HCT116 (cell line): ENCODE measurements around the gene DOLPP1. TPM values are rescaled to one million over a fixed set of nuclear protein-coding genes. Genes with fewer than 3 reads are reported as not detected.

Experiments
- ATAC-seq: fragments of 200-7000 bp; cut with Tn5 transposase; 2 replicates; pipeline ENCODE4 v1.9.1; 2020; ENCODE audit warnings: mild to moderate bottlenecking, moderate library complexity
- BruUV-seq: library from RNA; stranded (reverse); fragments of 400-500 nt; replicated peaks from 2 replicates; lab custom pipeline; 2021; lab: Mats Ljungman, UMichigan
- CTCF ChIA-PET: fragments of 300-600 bp; sonication (Branson Sonifier 250); formaldehyde crosslinking; loops from one replicate; lab custom pipeline; 2021; ENCODE audit warnings: antibody characterized with exemption; lab: Charles Lee
- POLR2A ChIA-PET: fragments of 300-600, 350-600 bp; sonication (Branson Sonifier 250); formaldehyde crosslinking; loops from one replicate; lab custom pipeline; 2021; ENCODE audit warnings: antibody characterized with exemption; lab: Charles Lee
- RAD21 ChIA-PET, 2 experiments: fragments of 300-600 bp; sonication (Branson Sonifier 250); formaldehyde crosslinking; loops; one replicate each; lab custom pipeline; 2023; ENCODE audit warnings: low total read pairs in 2 of 2; ENCODE audit not compliant: uncharacterized antibody in 2 of 2, unreplicated experiment in 2 of 2, low non-redundant PET in 1 of 2; lab: Charles Lee
- DNase-seq: peaks from one replicate; pipeline ENCODE4 v3.0.0-alpha.2; 2010; ENCODE audit warnings: low read depth, low spot score
- H2AFZ ChIP-seq: fragments of 200-600 bp; shearing (Covaris generic), sonication (generic); 2 replicates; pipeline ENCODE4 v1.6.1; 2017; ENCODE audit warnings: low read depth, mixed run types, mixed read lengths, antibody characterized with exemption, low read length; ENCODE audit not compliant: poor library complexity, severe bottlenecking
- H3K27ac ChIP-seq: 2 replicates; pipeline ENCODE4 v1.5.1; 2012; ENCODE audit warnings: low read depth, low read length
- H3K27me3 ChIP-seq: fragments of 200-600 bp; sonication (generic); 2 replicates; pipeline ENCODE4 v1.6.1; 2016; ENCODE audit warnings: mixed run types, low read length, mixed read lengths; ENCODE audit not compliant: insufficient read depth
- H3K36me3 ChIP-seq, 2 experiments: fragments of 200-500 bp in 1 of 2; fragments of 200-600 bp in 1 of 2; sonication (Bioruptor generic) in 1 of 2; sonication (generic) in 1 of 2; 2 replicates each; pipeline versions ENCODE4 v1.5.1 to v1.6.1; 2014 to 2016; ENCODE audit warnings: low read length in 2 of 2, inconsistent platforms in 1 of 2, mixed read lengths in 1 of 2, mixed run types in 1 of 2; ENCODE audit not compliant: insufficient read depth in 2 of 2, control insufficient read depth in 1 of 2
- H3K4me1 ChIP-seq, 2 experiments: fragments of 200-600 bp in 1 of 2; sonication (generic) in 1 of 2; 2 replicates each; pipeline versions ENCODE4 v1.5.1 to v1.6.1; 2012 to 2017; ENCODE audit warnings: low read length in 2 of 2, inconsistent platforms in 1 of 2, mild to moderate bottlenecking in 1 of 2, mixed read lengths in 1 of 2, mixed run types in 1 of 2, moderate library complexity in 1 of 2; ENCODE audit not compliant: insufficient read depth in 2 of 2, control insufficient read depth in 1 of 2
- H3K4me2 ChIP-seq: fragments of 200-600 bp; sonication (generic); 2 replicates; pipeline ENCODE4 v1.6.1; 2017; ENCODE audit warnings: mixed run types, low read length, mixed read lengths
- H3K4me3 ChIP-seq, 2 experiments: fragments of 200-600 bp in 1 of 2; sonication (generic) in 1 of 2; replicated peaks in 1 of 2; 2 replicates each; pipeline ENCODE4 v1.5.1; 2011 to 2016; ENCODE audit warnings: low read length in 2 of 2, control low read depth in 1 of 2, low read depth in 1 of 2, mild to moderate bottlenecking in 1 of 2, mixed read lengths in 1 of 2, mixed run types in 1 of 2
- H3K79me2 ChIP-seq: fragments of 200-600 bp; sonication (generic); 2 replicates; pipeline ENCODE4 v1.6.1; 2017; ENCODE audit warnings: mild to moderate bottlenecking, mixed run types, low read length, moderate library complexity, mixed read lengths; ENCODE audit not compliant: insufficient read depth
- H3K9ac ChIP-seq: fragments of 200-600 bp; sonication (generic); 2 replicates; pipeline ENCODE4 v1.6.1; 2016; ENCODE audit warnings: low read length, mixed read lengths
- H3K9me2 ChIP-seq: fragments of 200-600 bp; sonication (generic), shearing (Covaris generic); 2 replicates; pipeline ENCODE4 v1.6.1; 2017; ENCODE audit warnings: mixed run types, mild to moderate bottlenecking, moderate library complexity; ENCODE audit not compliant: insufficient read depth
- H3K9me3 ChIP-seq, 2 experiments: fragments of 200-500 bp in 1 of 2; fragments of 200-600 bp in 1 of 2; sonication (Bioruptor generic) in 1 of 2; sonication (generic) in 1 of 2; 2 replicates each; pipeline ENCODE4 v1.6.1; 2014 to 2017; ENCODE audit warnings: low read length in 2 of 2, mixed read lengths in 2 of 2, inconsistent platforms in 1 of 2, low read depth in 1 of 2, mild to moderate bottlenecking in 1 of 2, mixed run types in 1 of 2, moderate library complexity in 1 of 2; ENCODE audit not compliant: control insufficient read depth in 1 of 2, insufficient read depth in 1 of 2
- H4K20me1 ChIP-seq: fragments of 200-600 bp; sonication (generic), shearing (Covaris generic); 2 replicates; pipeline ENCODE4 v1.6.1; 2017; ENCODE audit warnings: mixed run types, mild to moderate bottlenecking, moderate library complexity; ENCODE audit not compliant: insufficient read depth
- CBX3 ChIP-seq: IDR thresholded peaks from 2 replicates; pipeline ENCODE4 v1.6.1; 2012; ENCODE audit warnings: low read depth
- CEBPB ChIP-seq: IDR thresholded peaks from 2 replicates; pipeline ENCODE4 v1.6.1; 2012; ENCODE audit warnings: low read depth
- CTCF ChIP-seq, 3 experiments: fragments of 200-600 bp in 1 of 3; sonication (generic) in 1 of 3; IDR thresholded peaks in 2 of 3; conservative IDR thresholded peaks in 1 of 3; 2 replicates each; pipeline ENCODE4 v1.5.1; 2012 to 2017; ENCODE audit warnings: low read depth in 2 of 3, low read length in 2 of 3, antibody characterized with exemption in 1 of 3, borderline replicate concordance in 1 of 3, control low read depth in 1 of 3, mild to moderate bottlenecking in 1 of 3, mixed read lengths in 1 of 3, mixed run types in 1 of 3, moderate library complexity in 1 of 3; ENCODE audit not compliant: insufficient read depth in 1 of 3
- ELF1 ChIP-seq: IDR thresholded peaks from 2 replicates; pipeline ENCODE4 v1.6.1; 2012; ENCODE audit warnings: low read depth, borderline replicate concordance
- EZH2 ChIP-seq: fragments of 200-600 bp; sonication (generic); IDR thresholded peaks from 2 replicates; pipeline ENCODE4 v1.6.1; 2017; ENCODE audit warnings: antibody characterized with exemption, mixed run types
- FOSL1 ChIP-seq: IDR thresholded peaks from 2 replicates; pipeline ENCODE4 v1.6.1; 2012; ENCODE audit warnings: low read depth
- POLR2AphosphoS5 ChIP-seq: IDR thresholded peaks from 2 replicates; pipeline ENCODE4 v1.6.1; 2011; ENCODE audit warnings: mild to moderate bottlenecking, low read depth, low read length, moderate library complexity
- RAD21 ChIP-seq: IDR thresholded peaks from 2 replicates; pipeline ENCODE4 v1.6.1; 2012; ENCODE audit warnings: low read depth, mild to moderate bottlenecking
- SIN3A ChIP-seq: IDR thresholded peaks from 2 replicates; pipeline ENCODE4 v1.6.1; 2012; ENCODE audit warnings: low read depth
- SP1 ChIP-seq: IDR thresholded peaks from 2 replicates; pipeline ENCODE4 v1.6.1; 2012; ENCODE audit warnings: low read depth
- TCF7L2 ChIP-seq: IDR thresholded peaks from 2 replicates; pipeline ENCODE4 v1.7.0; 2011; ENCODE audit warnings: borderline replicate concordance, inconsistent platforms; ENCODE audit not compliant: insufficient read depth, insufficient read length; ENCODE audit errors: extremely low read depth
- ZFX ChIP-seq: fragments of 450-650 bp; IDR thresholded peaks from 2 replicates; pipeline ENCODE4 v1.6.1; 2017
- ZNF274 ChIP-seq: fragments of 200-500 bp; sonication (Bioruptor generic); IDR thresholded peaks from 2 replicates; pipeline ENCODE4 v1.6.1; 2014; ENCODE audit warnings: mild to moderate bottlenecking, low read depth, low read length, inconsistent platforms
- intact Hi-C: fragments of 100-400 bp; cut with micrococcal nuclease; formaldehyde crosslinking; loops from 2 replicates; pipeline ENCODE4 v1.10.0; 2022
- total RNA-seq: library from RNA; stranded (reverse); gene quantifications from one replicate; pipeline ENCODE4 v1.2.1, GENCODE V29; 2021; ENCODE audit not compliant: unreplicated experiment
- TF ChIP-seq, protein P1 (sequence below): IDR thresholded peaks from 2 replicates; pipeline ENCODE4 v1.6.1; 2011; ENCODE audit warnings: mild to moderate bottlenecking, low read length, moderate library complexity; ENCODE audit not compliant: insufficient replicate concordance; ENCODE audit errors: extremely low read depth
- TF ChIP-seq, protein P2 (sequence below): IDR thresholded peaks from 2 replicates; pipeline ENCODE4 v1.6.1; 2012; ENCODE audit warnings: low read depth
- TF ChIP-seq, protein P3 (sequence below): IDR thresholded peaks from 2 replicates; pipeline ENCODE4 v1.6.1; 2012
- TF ChIP-seq, protein P4 (sequence below): IDR thresholded peaks from 2 replicates; pipeline ENCODE4 v1.6.1; 2012

The DOLPP1 gene
- total RNA-seq, 1 experiment from 2014 or later = 17.4 TPM

DNA sequence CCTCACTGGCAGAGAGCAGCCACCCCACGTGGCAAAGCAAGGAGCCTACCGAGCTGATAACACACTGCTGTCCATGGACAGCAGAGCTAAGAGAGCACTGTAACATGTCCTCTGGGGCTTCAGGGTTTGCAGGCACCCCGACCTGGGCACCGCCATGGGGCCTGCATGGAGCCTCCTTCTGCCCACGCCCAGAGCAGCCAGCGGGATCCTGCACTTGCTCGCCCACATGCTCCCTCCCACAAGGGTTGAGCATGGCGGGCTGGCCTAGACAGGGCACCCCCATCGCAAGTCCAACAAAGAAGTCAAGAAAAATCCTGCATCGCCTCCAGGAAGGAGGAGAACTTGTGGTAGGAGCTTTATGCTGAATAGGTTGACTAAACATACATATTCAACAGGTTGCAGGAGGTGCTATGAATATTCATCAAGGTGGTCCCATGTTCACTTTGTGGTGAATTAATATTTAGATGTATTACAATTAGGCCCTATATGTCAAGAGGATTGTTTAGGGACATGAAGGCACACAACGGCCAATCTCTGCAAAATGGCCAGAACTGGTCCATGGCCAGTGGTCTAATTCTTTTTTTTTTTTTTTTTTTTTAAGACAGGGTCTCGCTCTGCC lies 48.3 kb upstream of the DOLPP1 start (continued):
- TF ChIP-seq, protein P1, sequence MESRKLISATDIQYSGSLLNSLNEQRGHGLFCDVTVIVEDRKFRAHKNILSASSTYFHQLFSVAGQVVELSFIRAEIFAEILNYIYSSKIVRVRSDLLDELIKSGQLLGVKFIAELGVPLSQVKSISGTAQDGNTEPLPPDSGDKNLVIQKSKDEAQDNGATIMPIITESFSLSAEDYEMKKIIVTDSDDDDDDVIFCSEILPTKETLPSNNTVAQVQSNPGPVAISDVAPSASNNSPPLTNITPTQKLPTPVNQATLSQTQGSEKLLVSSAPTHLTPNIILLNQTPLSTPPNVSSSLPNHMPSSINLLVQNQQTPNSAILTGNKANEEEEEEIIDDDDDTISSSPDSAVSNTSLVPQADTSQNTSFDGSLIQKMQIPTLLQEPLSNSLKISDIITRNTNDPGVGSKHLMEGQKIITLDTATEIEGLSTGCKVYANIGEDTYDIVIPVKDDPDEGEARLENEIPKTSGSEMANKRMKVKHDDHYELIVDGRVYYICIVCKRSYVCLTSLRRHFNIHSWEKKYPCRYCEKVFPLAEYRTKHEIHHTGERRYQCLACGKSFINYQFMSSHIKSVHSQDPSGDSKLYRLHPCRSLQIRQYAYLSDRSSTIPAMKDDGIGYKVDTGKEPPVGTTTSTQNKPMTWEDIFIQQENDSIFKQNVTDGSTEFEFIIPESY = no peak
- TF ChIP-seq ZFX (no peak), CBX3 (no peak), SP1 (no peak), FOSL1 (no peak), ELF1 (no peak), TCF7L2 (no peak)

DNA sequence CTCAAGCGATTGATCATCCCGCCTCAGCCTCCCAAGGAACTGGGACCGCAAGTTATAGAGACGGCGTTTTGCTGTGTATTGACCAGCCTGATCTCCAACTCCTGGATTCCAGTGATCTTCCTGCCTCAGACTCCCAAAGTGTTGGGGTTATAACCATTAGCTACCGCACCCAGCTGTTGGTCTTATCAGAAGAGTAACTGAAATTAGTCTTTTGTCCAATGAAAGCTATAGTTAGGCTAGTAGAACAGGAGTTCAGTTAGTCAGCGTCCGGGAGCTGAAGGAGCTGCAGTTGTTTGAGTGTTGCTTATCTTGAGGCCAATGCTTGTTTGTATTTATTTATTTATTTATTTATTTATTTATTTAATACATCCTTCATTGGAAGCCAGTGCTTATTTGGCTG lies 47.7 kb upstream of the DOLPP1 start:
- H2AFZ ChIP-seq = no peak overlapping the region
- H3K79me2 ChIP-seq = peaks cover 5% of the 10 kb centered on the region; the same call in 1 of the 2 replicates
- no peaks in the 10 kb centered on the region for H3K9me3 ChIP-seq
- H3K4me3 ChIP-seq = no peak overlapping the region
- H3K27ac ChIP-seq = no peak overlapping the region
- no peaks in the 10 kb centered on the region for H3K36me3 ChIP-seq
- H3K27me3 ChIP-seq = no peaks in the 10 kb centered on the region
- POLR2A ChIA-PET = no interaction called here
- H3K4me1 ChIP-seq = peaks cover 15 to 26% of the 10 kb centered on the region in 2 experiments; a peak in 3 of 4 replicates
- H3K9me2 ChIP-seq = no peaks in the 10 kb centered on the region
- DNase-seq = no peak
- CTCF ChIA-PET = no interaction called here
- intact Hi-C loops = no loop called here
- no peak for ATAC-seq
- no peak overlapping the region for H3K9ac ChIP-seq
- H3K4me2 ChIP-seq = no peak overlapping the region
- no TSS peak for BruUV-seq
- H4K20me1 ChIP-seq = no peaks in the 10 kb centered on the region
- RAD21 ChIA-PET = no interaction called here
- TF ChIP-seq ZNF274 = no peak
- TF ChIP-seq ZFX = no peak
- TF ChIP-seq CEBPB = no peak
- TF ChIP-seq, protein P2, sequence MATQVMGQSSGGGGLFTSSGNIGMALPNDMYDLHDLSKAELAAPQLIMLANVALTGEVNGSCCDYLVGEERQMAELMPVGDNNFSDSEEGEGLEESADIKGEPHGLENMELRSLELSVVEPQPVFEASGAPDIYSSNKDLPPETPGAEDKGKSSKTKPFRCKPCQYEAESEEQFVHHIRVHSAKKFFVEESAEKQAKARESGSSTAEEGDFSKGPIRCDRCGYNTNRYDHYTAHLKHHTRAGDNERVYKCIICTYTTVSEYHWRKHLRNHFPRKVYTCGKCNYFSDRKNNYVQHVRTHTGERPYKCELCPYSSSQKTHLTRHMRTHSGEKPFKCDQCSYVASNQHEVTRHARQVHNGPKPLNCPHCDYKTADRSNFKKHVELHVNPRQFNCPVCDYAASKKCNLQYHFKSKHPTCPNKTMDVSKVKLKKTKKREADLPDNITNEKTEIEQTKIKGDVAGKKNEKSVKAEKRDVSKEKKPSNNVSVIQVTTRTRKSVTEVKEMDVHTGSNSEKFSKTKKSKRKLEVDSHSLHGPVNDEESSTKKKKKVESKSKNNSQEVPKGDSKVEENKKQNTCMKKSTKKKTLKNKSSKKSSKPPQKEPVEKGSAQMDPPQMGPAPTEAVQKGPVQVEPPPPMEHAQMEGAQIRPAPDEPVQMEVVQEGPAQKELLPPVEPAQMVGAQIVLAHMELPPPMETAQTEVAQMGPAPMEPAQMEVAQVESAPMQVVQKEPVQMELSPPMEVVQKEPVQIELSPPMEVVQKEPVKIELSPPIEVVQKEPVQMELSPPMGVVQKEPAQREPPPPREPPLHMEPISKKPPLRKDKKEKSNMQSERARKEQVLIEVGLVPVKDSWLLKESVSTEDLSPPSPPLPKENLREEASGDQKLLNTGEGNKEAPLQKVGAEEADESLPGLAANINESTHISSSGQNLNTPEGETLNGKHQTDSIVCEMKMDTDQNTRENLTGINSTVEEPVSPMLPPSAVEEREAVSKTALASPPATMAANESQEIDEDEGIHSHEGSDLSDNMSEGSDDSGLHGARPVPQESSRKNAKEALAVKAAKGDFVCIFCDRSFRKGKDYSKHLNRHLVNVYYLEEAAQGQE = no peak
- TF ChIP-seq TCF7L2 = no peak
- no peak for TF ChIP-seq ELF1
- TF ChIP-seq, protein P3, sequence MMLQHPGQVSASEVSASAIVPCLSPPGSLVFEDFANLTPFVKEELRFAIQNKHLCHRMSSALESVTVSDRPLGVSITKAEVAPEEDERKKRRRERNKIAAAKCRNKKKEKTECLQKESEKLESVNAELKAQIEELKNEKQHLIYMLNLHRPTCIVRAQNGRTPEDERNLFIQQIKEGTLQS = no peak
- no peak for TF ChIP-seq CTCF (IDR thresholded peaks at IDR 0.05 in 2 of 3, conservative IDR thresholded peaks at IDR 0.05 in 1 of 3; ENCODE audit: borderline replicate concordance in 1 of 3, insufficient read depth in 1 of 3, low read depth in 2 of 3, low read length in 2 of 3)
- TF ChIP-seq RAD21 = no peak
- TF ChIP-seq SP1 = no peak
- no peak for TF ChIP-seq EZH2
- TF ChIP-seq SIN3A = no peak
- TF ChIP-seq POLR2AphosphoS5 = no peak
- TF ChIP-seq, protein P4, sequence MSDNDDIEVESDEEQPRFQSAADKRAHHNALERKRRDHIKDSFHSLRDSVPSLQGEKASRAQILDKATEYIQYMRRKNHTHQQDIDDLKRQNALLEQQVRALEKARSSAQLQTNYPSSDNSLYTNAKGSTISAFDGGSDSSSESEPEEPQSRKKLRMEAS = no peak
- TF ChIP-seq CBX3 = no peak
